Measurements from ENCODE around the gene SPPL3.
A peak's percentile ranks its signal among the peaks of the same experiment; 100 is the strongest.
"Not testable (repeated sequence)": the region's sequence is repeated elsewhere in the genome, so short reads cannot be mapped to it uniquely, and the experiment has no call there.

The SPPL3 gene

GRCh38 chr12:120839503-120839902 is 64.7 kb downstream of the SPPL3 start:
- no peak for DNase-seq

- DNase-seq = not testable (repeated sequence)
Observed at GRCh38 chr12:120838629-120839383, 65.4 kb downstream of the SPPL3 start.

GRCh38 chr12:120836114-120836684 is 68.0 kb downstream of the SPPL3 start:
- DNase-seq = peak; percentile 41

GRCh38 chr12:120835657-120836056 is 68.5 kb downstream of the SPPL3 start:
- peak; percentile 87 for DNase-seq

GRCh38 chr12:120835304-120835612 is 68.9 kb downstream of the SPPL3 start:
- no peak for DNase-seq

- DNase-seq = peak; percentile 14
Observed at GRCh38 chr12:120834489-120835303, 69.5 kb downstream of the SPPL3 start.

GRCh38 chr12:120833849-120834248 is 70.3 kb downstream of the SPPL3 start:
- no peak for DNase-seq

- DNase-seq = no peak
Observed at GRCh38 chr12:120832737-120833136, 71.4 kb downstream of the SPPL3 start.

GRCh38 chr12:120831648-120832267 is 72.4 kb downstream of the SPPL3 start:
- DNase-seq = no peak

GRCh38 chr12:120830966-120831365 is 73.2 kb downstream of the SPPL3 start:
- DNase-seq = no peak

- DNase-seq = no peak
Observed at GRCh38 chr12:120830052-120830940, 73.9 kb downstream of the SPPL3 start.

- DNase-seq = no peak
Observed at GRCh38 chr12:120826335-120826734, 77.8 kb downstream of the SPPL3 start.

- no peak for DNase-seq
Observed at GRCh38 chr12:120825337-120825736, 78.8 kb downstream of the SPPL3 start.

- DNase-seq = no peak
Observed at GRCh38 chr12:120822832-120823503, 81.2 kb downstream of the SPPL3 start.

GRCh38 chr12:120821878-120822277 is 82.3 kb downstream of the SPPL3 start:
- DNase-seq = no peak

GRCh38 chr12:120820884-120821510 is 83.2 kb downstream of the SPPL3 start:
- DNase-seq = no peak

- DNase-seq = no peak
Observed at GRCh38 chr12:120818416-120818815, 85.7 kb downstream of the SPPL3 start.

- DNase-seq = peak; percentile 10
Observed at GRCh38 chr12:120817559-120818330, 86.4 kb downstream of the SPPL3 start.

GRCh38 chr12:120816363-120816762 is 87.8 kb downstream of the SPPL3 start:
- DNase-seq = no peak

GRCh38 chr12:120814903-120815429 is 89.2 kb downstream of the SPPL3 start:
- no peak for DNase-seq

Data from DMS79 (cell line).